Inferior parietal cortex (tissue), 1 donor: ENCODE measurements around the gene ZNF397.
A peak's percentile ranks its signal among the peaks of the same experiment; 100 is the strongest.

Experiments
- DNase-seq: peaks from one replicate; pipeline ENCODE4 v3.0.0-alpha.2; 2016; ENCODE audit errors: extremely low spot score

The ZNF397 gene

DNA sequence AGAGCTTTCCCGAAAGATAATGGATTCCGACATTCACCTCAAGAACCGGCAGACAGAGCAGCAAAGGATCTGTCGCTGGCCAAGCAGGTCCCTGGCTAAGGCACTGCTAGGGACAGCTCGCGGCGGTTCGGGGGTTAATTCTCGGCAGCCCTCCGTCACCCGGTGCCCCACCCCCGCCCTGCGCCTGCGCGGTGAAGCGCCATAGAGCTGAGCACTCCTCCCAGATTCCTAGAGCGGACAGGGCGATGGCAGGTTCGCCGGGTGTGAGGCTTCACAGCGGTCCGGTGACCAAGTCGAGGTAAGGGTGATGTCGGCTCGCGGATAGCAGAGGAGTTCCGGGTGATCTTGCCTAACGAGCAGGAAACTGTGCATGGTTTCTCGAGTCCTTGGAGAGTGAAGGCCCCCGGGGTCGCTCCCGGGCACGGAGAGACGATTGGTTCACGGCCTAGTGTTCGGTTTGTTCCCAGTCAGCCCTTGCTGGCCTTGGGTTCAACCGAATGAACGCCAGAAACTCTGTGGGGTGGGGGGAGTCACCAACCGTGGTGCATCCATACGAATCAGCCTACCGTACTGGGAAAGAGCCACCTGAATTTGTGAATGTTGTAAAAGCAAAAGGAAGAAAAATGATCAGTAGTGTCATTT lies 49.4 kb downstream of the ZNF397 start, which contains the start of gene ZSCAN30:
Gene ZSCAN30 (minus strand): TSS at position 136 of the 642 bp plus-strand sequence. CDS start 25,877 bp downstream, outside the sequence.
- DNase-seq, result peak; percentile 91

GRCh38 chr18:35291166-35291565 lies 50.3 kb downstream of the ZNF397 start:
- DNase-seq, result no peak

DNA sequence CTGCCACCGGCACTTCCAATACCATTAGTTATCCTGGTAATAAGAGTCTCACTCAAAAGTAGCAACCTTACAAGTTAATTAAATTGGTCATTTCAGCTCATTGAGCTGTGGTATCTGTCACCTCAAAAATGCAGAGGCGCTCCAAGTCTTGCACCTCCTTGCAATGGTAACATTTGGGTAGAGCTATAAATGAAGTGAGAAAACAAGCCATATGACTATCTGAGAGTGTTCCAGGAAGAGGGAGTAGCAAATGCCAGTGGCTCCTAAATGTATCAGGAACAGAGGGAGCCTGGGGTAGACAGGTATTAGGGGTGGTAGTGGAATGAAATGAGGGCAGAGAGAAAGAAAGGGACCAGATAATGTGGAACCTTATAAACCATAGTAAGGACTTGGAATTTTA lies 55.2 kb downstream of the ZNF397 start:
- DNase-seq, result peak; percentile 29

DNA sequence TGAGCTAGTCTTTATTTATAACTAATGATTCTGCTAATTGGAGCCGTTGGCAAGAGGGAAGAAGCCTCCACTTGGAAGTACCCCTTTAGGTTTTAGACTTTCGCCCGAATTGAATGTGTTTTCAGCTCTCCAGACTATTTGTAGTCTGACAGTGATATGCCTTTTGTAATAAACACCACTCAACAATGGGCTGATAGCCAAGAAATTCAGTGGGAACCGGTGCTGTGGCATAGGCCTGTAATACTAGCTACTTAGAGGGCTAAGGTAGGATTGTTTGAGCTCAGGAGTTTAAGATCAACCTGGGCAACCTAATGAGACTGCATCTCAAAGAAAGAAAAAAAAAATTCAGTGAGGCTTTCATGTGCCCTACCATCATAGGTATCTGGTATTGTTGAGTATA lies 62.8 kb downstream of the ZNF397 start:
- DNase-seq, result no peak

- no peak for DNase-seq
Measured at GRCh38 chr18:35306588-35307250, 65.9 kb downstream of the ZNF397 start.
